NT2/D1 (cell line): Measurements from ENCODE around the gene LAMA1.

Experiments
- DNase-seq: peaks from one replicate; pipeline ENCODE4 v3.0.0-alpha.2; 2011; ENCODE audit warnings: low read depth, low spot score
- H3K27me3 ChIP-seq: 2 replicates; pipeline ENCODE4 v1.6.0; 2011; ENCODE audit warnings: mild to moderate bottlenecking; ENCODE audit not compliant: insufficient read length, insufficient read depth
- H3K36me3 ChIP-seq: 2 replicates; pipeline ENCODE4 v1.6.1; 2011; ENCODE audit warnings: mild to moderate bottlenecking, low read length, mixed read lengths; ENCODE audit not compliant: insufficient read depth, insufficient read length
- H3K4me1 ChIP-seq: 2 replicates; pipeline ENCODE4 v1.5.1; 2011; ENCODE audit not compliant: insufficient read depth, insufficient read length
- H3K4me3 ChIP-seq: 2 replicates; pipeline ENCODE4 v1.5.1; 2011; ENCODE audit warnings: low read depth; ENCODE audit not compliant: insufficient read length
- H3K9ac ChIP-seq: 2 replicates; pipeline ENCODE4 v1.6.0; 2011; ENCODE audit warnings: low read depth; ENCODE audit not compliant: insufficient read length
- H3K9me3 ChIP-seq: 2 replicates; pipeline ENCODE4 v1.5.1; 2011; ENCODE audit warnings: mild to moderate bottlenecking, low read length; ENCODE audit not compliant: insufficient read depth
- SUZ12 ChIP-seq: IDR thresholded peaks from 2 replicates; pipeline ENCODE4 v1.6.1; 2011; ENCODE audit not compliant: insufficient read length, insufficient read depth; ENCODE audit errors: extremely low read depth
- YY1 ChIP-seq: IDR thresholded peaks from 2 replicates; pipeline ENCODE4 v1.6.1; 2011; ENCODE audit not compliant: insufficient read length, insufficient read depth
- ZNF274 ChIP-seq: IDR thresholded peaks from 2 replicates; pipeline ENCODE4 v1.6.1; 2011; ENCODE audit warnings: mild to moderate bottlenecking, low read depth, low read length

Gene LAMA1

GRCh38 chr18:6983366-6983765, 134.2 kb downstream of the LAMA1 start:
- H3K36me3 ChIP-seq, result peaks cover 35% of the 10 kb centered on the region
- no peak for TF ChIP-seq ZNF274
- TF ChIP-seq SUZ12, result no peak
- no peak for TF ChIP-seq YY1
- no peaks in the 10 kb centered on the region for H3K9me3 ChIP-seq
- no peaks in the 10 kb centered on the region for H3K4me1 ChIP-seq
- H3K4me3 ChIP-seq, result no peak overlapping the region
- no peak overlapping the region for H3K9ac ChIP-seq
- no peak for DNase-seq
- H3K27me3 ChIP-seq, result no peaks in the 10 kb centered on the region

GRCh38 chr18:6982398-6982797, 135.2 kb downstream of the LAMA1 start:
- H3K4me3 ChIP-seq, result no peak overlapping the region
- peaks cover 43% of the 10 kb centered on the region for H3K36me3 ChIP-seq
- no peak for DNase-seq
- no peaks in the 10 kb centered on the region for H3K27me3 ChIP-seq
- no peaks in the 10 kb centered on the region for H3K4me1 ChIP-seq
- H3K9me3 ChIP-seq, result no peaks in the 10 kb centered on the region
- H3K9ac ChIP-seq, result no peak overlapping the region
- TF ChIP-seq ZNF274 (no peak), YY1 (no peak), SUZ12 (no peak)

- DNase-seq, result no peak
- Histone ChIP-seq H3K36me3 (peaks cover 46% of the 10 kb centered on the region), H3K27me3 (no peaks in the 10 kb centered on the region)
These were observed 137.2 kb downstream of the LAMA1 start for GRCh38 chr18:6980363-6980762.

GRCh38 chr18:6979954-6980353, 137.6 kb downstream of the LAMA1 start:
- no peak overlapping the region for H3K9ac ChIP-seq
- H3K36me3 ChIP-seq, result peaks cover 46% of the 10 kb centered on the region
- H3K27me3 ChIP-seq, result no peaks in the 10 kb centered on the region
- no peak overlapping the region for H3K4me3 ChIP-seq
- DNase-seq, result no peak
- H3K9me3 ChIP-seq, result no peaks in the 10 kb centered on the region
- H3K4me1 ChIP-seq, result peaks cover 3% of the 10 kb centered on the region
- TF ChIP-seq YY1 (no peak), ZNF274 (no peak), SUZ12 (no peak)

More at GRCh38 chr18:6980363-6980762, 137.2 kb downstream of the LAMA1 start:
- Histone ChIP-seq H3K9ac (no peak overlapping the region), H3K4me3 (no peak overlapping the region), H3K9me3 (no peaks in the 10 kb centered on the region), H3K4me1 (peaks cover under 1% of the 10 kb centered on the region)
- TF ChIP-seq ZNF274, result no peak
- no peak for TF ChIP-seq YY1
- TF ChIP-seq SUZ12, result no peak

GRCh38 chr18:6976935-6977334, 140.7 kb downstream of the LAMA1 start:
- Histone ChIP-seq H3K36me3 (peaks cover 44% of the 10 kb centered on the region), H3K27me3 (no peaks in the 10 kb centered on the region), H3K4me1 (peaks cover 3% of the 10 kb centered on the region), H3K9me3 (no peaks in the 10 kb centered on the region), H3K4me3 (no peak overlapping the region), H3K9ac (no peak overlapping the region)
- TF ChIP-seq YY1, result no peak
- TF ChIP-seq SUZ12, result no peak
- no peak for TF ChIP-seq ZNF274
- DNase-seq, result no peak

- H3K9ac ChIP-seq, result no peak overlapping the region
- DNase-seq, result no peak
- H3K4me1 ChIP-seq, result peaks cover 3% of the 10 kb centered on the region
- no peaks in the 10 kb centered on the region for H3K27me3 ChIP-seq
- no peaks in the 10 kb centered on the region for H3K9me3 ChIP-seq
- no peak overlapping the region for H3K4me3 ChIP-seq
- TF ChIP-seq SUZ12, result no peak
- TF ChIP-seq YY1, result no peak
- no peak for TF ChIP-seq ZNF274
- peaks cover 48% of the 10 kb centered on the region for H3K36me3 ChIP-seq
These were observed 142.5 kb downstream of the LAMA1 start for GRCh38 chr18:6975084-6975483.

GRCh38 chr18:6971823-6972478, 145.6 kb downstream of the LAMA1 start:
- H3K27me3 ChIP-seq, result no peaks in the 10 kb centered on the region
- DNase-seq, result no peak
- H3K4me1 ChIP-seq, result peaks cover 3% of the 10 kb centered on the region

More at GRCh38 chr18:6971823-6972478, 145.6 kb downstream of the LAMA1 start:
- no peak for TF ChIP-seq YY1
- TF ChIP-seq SUZ12, result no peak
- TF ChIP-seq ZNF274, result no peak
- Histone ChIP-seq H3K9me3 (no peaks in the 10 kb centered on the region), H3K4me3 (no peak overlapping the region), H3K9ac (no peak overlapping the region), H3K36me3 (peaks cover 43% of the 10 kb centered on the region)
